ENCODE measurements around the gene ARHGEF6.

Gene ARHGEF6

GRCh38 chrX:136656361-136656964, 124.3 kb downstream of the ARHGEF6 start:
- H2AFZ ChIP-seq (ENCODE audit: low read length), result no peak overlapping the region
- H4K20me1 ChIP-seq (ENCODE audit: insufficient read depth, low read length, poor library complexity, severe bottlenecking), result no peaks in the 10 kb centered on the region
- no peaks in the 10 kb centered on the region for H3K79me2 ChIP-seq (ENCODE audit: insufficient read depth, low read length)
- TF ChIP-seq CTCF (conservative IDR thresholded peaks at IDR 0.05; ENCODE audit: low read length) (no peak), EZH2phosphoT487 (IDR thresholded peaks at IDR 0.05; ENCODE audit: borderline replicate concordance) (no peak)
- no peaks in the 10 kb centered on the region for H3F3A ChIP-seq (ENCODE audit: low read depth)
- H3K4me1 ChIP-seq (ENCODE audit: insufficient read depth, low read length, poor library complexity, severe bottlenecking), result no peaks in the 10 kb centered on the region
- H3K4me3 ChIP-seq (ENCODE audit: low read length, poor library complexity, severe bottlenecking), result no peak overlapping the region
- no peaks in the 10 kb centered on the region for H3K27me3 ChIP-seq (ENCODE audit: insufficient read depth, low read length, poor library complexity, severe bottlenecking)
- H3K4me2 ChIP-seq (ENCODE audit: low read depth, low read length, poor library complexity, severe bottlenecking), result no peak overlapping the region
- H3K36me3 ChIP-seq (ENCODE audit: insufficient read depth, low read length), result no peaks in the 10 kb centered on the region
- H3K9me3 ChIP-seq (ENCODE audit: insufficient read depth, low read depth, low read length), result no peaks in the 10 kb centered on the region
- H3K9ac ChIP-seq (ENCODE audit: low read depth, low read length, poor library complexity, severe bottlenecking), result no peak overlapping the region
- no peaks in the 10 kb centered on the region for H3K9me2 ChIP-seq (replicated peaks; ENCODE audit: low read depth, low read length)

- Histone ChIP-seq H3K9ac (ENCODE audit: low read depth, low read length, poor library complexity, severe bottlenecking) (no peak overlapping the region), H3K36me3 (ENCODE audit: insufficient read depth, low read length) (no peaks in the 10 kb centered on the region), H3K4me1 (ENCODE audit: insufficient read depth, low read length, poor library complexity, severe bottlenecking) (no peaks in the 10 kb centered on the region), H2AFZ (ENCODE audit: low read length) (no peak overlapping the region), H4K20me1 (ENCODE audit: insufficient read depth, low read length, poor library complexity, severe bottlenecking) (no peaks in the 10 kb centered on the region), H3K79me2 (ENCODE audit: insufficient read depth, low read length) (no peaks in the 10 kb centered on the region), H3K9me2 (replicated peaks; ENCODE audit: low read depth, low read length) (no peaks in the 10 kb centered on the region), H3F3A (ENCODE audit: low read depth) (no peaks in the 10 kb centered on the region), H3K27me3 (ENCODE audit: insufficient read depth, low read length, poor library complexity, severe bottlenecking) (no peaks in the 10 kb centered on the region), H3K4me3 (ENCODE audit: low read length, poor library complexity, severe bottlenecking) (no peak overlapping the region), H3K9me3 (ENCODE audit: insufficient read depth, low read depth, low read length) (no peaks in the 10 kb centered on the region), H3K4me2 (ENCODE audit: low read depth, low read length, poor library complexity, severe bottlenecking) (no peak overlapping the region)
- TF ChIP-seq EZH2phosphoT487 (IDR thresholded peaks at IDR 0.05; ENCODE audit: borderline replicate concordance) (no peak), CTCF (conservative IDR thresholded peaks at IDR 0.05; ENCODE audit: low read length) (no peak)
Measured at GRCh38 chrX:136652822-136653723, 127.7 kb downstream of the ARHGEF6 start.

- H3K27me3 ChIP-seq (ENCODE audit: insufficient read depth, low read length, poor library complexity, severe bottlenecking), result no peaks in the 10 kb centered on the region
- H3K9me2 ChIP-seq (replicated peaks; ENCODE audit: low read depth, low read length), result no peaks in the 10 kb centered on the region
- no peak overlapping the region for H3K4me3 ChIP-seq (ENCODE audit: low read length, poor library complexity, severe bottlenecking)
- no peak overlapping the region for H2AFZ ChIP-seq (ENCODE audit: low read length)
- H4K20me1 ChIP-seq (ENCODE audit: insufficient read depth, low read length, poor library complexity, severe bottlenecking), result no peaks in the 10 kb centered on the region
- H3K4me1 ChIP-seq (ENCODE audit: insufficient read depth, low read length, poor library complexity, severe bottlenecking), result peaks cover 7% of the 10 kb centered on the region
- H3K9ac ChIP-seq (ENCODE audit: low read depth, low read length, poor library complexity, severe bottlenecking), result no peak overlapping the region
- no peak for TF ChIP-seq CTCF (conservative IDR thresholded peaks at IDR 0.05; ENCODE audit: low read length)
- TF ChIP-seq EZH2phosphoT487 (IDR thresholded peaks at IDR 0.05; ENCODE audit: borderline replicate concordance), result no peak
- no peaks in the 10 kb centered on the region for H3F3A ChIP-seq (ENCODE audit: low read depth)
- H3K36me3 ChIP-seq (ENCODE audit: insufficient read depth, low read length), result no peaks in the 10 kb centered on the region
- H3K4me2 ChIP-seq (ENCODE audit: low read depth, low read length, poor library complexity, severe bottlenecking), result no peak overlapping the region
- no peaks in the 10 kb centered on the region for H3K9me3 ChIP-seq (ENCODE audit: insufficient read depth, low read depth, low read length)
- H3K79me2 ChIP-seq (ENCODE audit: insufficient read depth, low read length), result no peaks in the 10 kb centered on the region
Measured at GRCh38 chrX:136650811-136651210, 129.9 kb downstream of the ARHGEF6 start.

All from Loucy (cell line).